IMR-90 (cell line): Measurements from ENCODE around the gene PRKCB. TPM values are rescaled to one million over a fixed set of nuclear protein-coding genes. Genes with fewer than 3 reads are reported as not detected.

ENCODE experiments used
- ATAC-seq: fragments of 200-7000 bp; cut with Tn5 transposase; 2 replicates; pipeline ENCODE4 v1.9.1; 2020; ENCODE audit warnings: low read depth, mild to moderate bottlenecking, moderate library complexity
- BruUV-seq: library from RNA; stranded (reverse); fragments of 400-500 nt; replicated peaks from 2 replicates; lab custom pipeline; 2021; lab: Mats Ljungman, UMichigan
- CTCF ChIA-PET: fragments of 300-600 bp; formaldehyde crosslinking; extraction: SDS; loops from one replicate; lab custom pipeline; 2021; ENCODE audit warnings: antibody characterized with exemption; lab: Yijun Ruan, JAX
- POLR2A ChIA-PET: fragments of 300-600 bp; sonication (Branson Sonifier 250); formaldehyde crosslinking; loops from one replicate; lab custom pipeline; 2022; ENCODE audit warnings: antibody characterized with exemption; ENCODE audit not compliant: unreplicated experiment; lab: Charles Lee
- DNase-seq: peaks from one replicate; pipeline ENCODE4 v3.0.0; 2013
- H2AFZ ChIP-seq: replicated peaks from 2 replicates; pipeline ENCODE3; 2013; ENCODE audit warnings: low read length, mild to moderate bottlenecking; ENCODE audit not compliant: poor library complexity
- H2AK5ac ChIP-seq: 2 replicates; pipeline ENCODE4 v1.6.1; 2013; ENCODE audit warnings: low read depth, low read length, inconsistent platforms
- H2AK9ac ChIP-seq: replicated peaks from 2 replicates; pipeline ENCODE3; 2013; ENCODE audit warnings: mild to moderate bottlenecking, low read depth, low read length, moderate library complexity; ENCODE audit not compliant: poor library complexity
- H2BK120ac ChIP-seq: 2 replicates; pipeline ENCODE4 v1.6.1; 2013; ENCODE audit warnings: low read depth, low read length, inconsistent platforms
- H2BK15ac ChIP-seq: 3 replicates; pipeline ENCODE4 v1.6.1; 2013; ENCODE audit warnings: low read depth, low read length, inconsistent platforms
- H2BK20ac ChIP-seq: 2 replicates; pipeline ENCODE4 v1.6.1; 2013; ENCODE audit warnings: low read depth, mild to moderate bottlenecking, inconsistent platforms, low read length, moderate library complexity
- H2BK5ac ChIP-seq: 2 replicates; pipeline ENCODE4 v1.6.1; 2013; ENCODE audit warnings: mild to moderate bottlenecking, low read depth, low read length, inconsistent platforms; ENCODE audit not compliant: poor library complexity, severe bottlenecking
- H3K14ac ChIP-seq: replicated peaks from 2 replicates; pipeline ENCODE4 v1.6.1; 2013; ENCODE audit warnings: low read depth, low read length, inconsistent platforms
- H3K18ac ChIP-seq: 2 replicates; pipeline ENCODE4 v1.6.1; 2013; ENCODE audit warnings: low read depth, low read length, control low read depth
- H3K23ac ChIP-seq: 2 replicates; pipeline ENCODE4 v1.6.1; 2013; ENCODE audit warnings: low read depth, low read length, inconsistent platforms
- H3K27ac ChIP-seq: 2 replicates; pipeline ENCODE4 v1.5.1; 2013; ENCODE audit warnings: mild to moderate bottlenecking, control low read depth, low read length; ENCODE audit not compliant: insufficient read depth
- H3K27me3 ChIP-seq: 2 replicates; pipeline ENCODE4 v1.6.1; 2013; ENCODE audit warnings: low read length; ENCODE audit not compliant: control insufficient read depth, insufficient read depth
- H3K36me3 ChIP-seq: 2 replicates; pipeline ENCODE4 v1.6.1; 2013; ENCODE audit warnings: low read length, mixed read lengths; ENCODE audit not compliant: control insufficient read depth, insufficient read depth
- H3K4ac ChIP-seq: 2 replicates; pipeline ENCODE4 v1.6.1; 2013; ENCODE audit warnings: low read depth, low read length, inconsistent platforms
- H3K4me1 ChIP-seq: 2 replicates; pipeline ENCODE4 v1.6.1; 2013; ENCODE audit warnings: low read length, mixed read lengths; ENCODE audit not compliant: control insufficient read depth, insufficient read depth
- H3K4me2 ChIP-seq: 2 replicates; pipeline ENCODE4 v1.6.1; 2013; ENCODE audit warnings: low read depth, mild to moderate bottlenecking, control low read depth, low read length, moderate library complexity
- H3K4me3 ChIP-seq: 2 replicates; pipeline ENCODE4 v1.5.1; 2013; ENCODE audit warnings: low read depth, mild to moderate bottlenecking, control low read depth, low read length, moderate library complexity; ENCODE audit not compliant: insufficient read depth
- H3K56ac ChIP-seq: 2 replicates; pipeline ENCODE4 v1.6.1; 2013; ENCODE audit warnings: low read length, inconsistent platforms; ENCODE audit not compliant: insufficient read depth; ENCODE audit errors: extremely low read depth
- H3K79me1 ChIP-seq, 2 experiments: 2 replicates each; pipeline ENCODE4 v1.6.1; 2013; ENCODE audit warnings: low read length in 2 of 2, inconsistent platforms in 1 of 2, low read depth in 1 of 2
- H3K9ac ChIP-seq: 2 replicates; pipeline ENCODE4 v1.6.1; 2013; ENCODE audit warnings: low read depth, low read length, control low read depth
- H3K9me1 ChIP-seq: 2 replicates; pipeline ENCODE4 v1.6.1; 2013; ENCODE audit warnings: low read length, inconsistent platforms; ENCODE audit not compliant: insufficient read depth
- H3K9me3 ChIP-seq: 2 replicates; pipeline ENCODE4 v1.6.1; 2013; ENCODE audit warnings: low read length; ENCODE audit not compliant: control insufficient read depth, insufficient read depth
- H4K20me1 ChIP-seq: 2 replicates; pipeline ENCODE4 v1.6.1; 2013; ENCODE audit warnings: low read length, inconsistent platforms; ENCODE audit not compliant: insufficient read depth
- H4K5ac ChIP-seq: 2 replicates; pipeline ENCODE4 v1.6.1; 2013; ENCODE audit warnings: mild to moderate bottlenecking, low read depth, low read length, control low read depth
- H4K8ac ChIP-seq, 2 experiments: 2 replicates each; pipeline ENCODE4 v1.6.1; 2013; ENCODE audit warnings: low read depth in 2 of 2, low read length in 2 of 2, control low read depth in 1 of 2, inconsistent platforms in 1 of 2
- H4K91ac ChIP-seq: 2 replicates; pipeline ENCODE4 v1.6.1; 2013; ENCODE audit warnings: low read depth, low read length, inconsistent platforms; ENCODE audit not compliant: insufficient read depth
- BHLHE40 ChIP-seq: fragments of 150-350 bp; IDR thresholded peaks from 2 replicates; pipeline ENCODE4 v1.6.1; 2016; ENCODE audit warnings: mild to moderate bottlenecking, low read depth, low read length
- CEBPB ChIP-seq: IDR thresholded peaks from 2 replicates; pipeline ENCODE4 v1.6.1; 2012; ENCODE audit warnings: low read depth, low read length, improper control_type of control experiment
- CHD1 ChIP-seq: IDR thresholded peaks from 2 replicates; pipeline ENCODE4 v1.6.1; 2012; ENCODE audit warnings: low read depth, low read length, improper control_type of control experiment
- CTCF ChIP-seq: conservative IDR thresholded peaks from 2 replicates; pipeline ENCODE4 v1.5.1; 2012; ENCODE audit warnings: mild to moderate bottlenecking, low read depth, low read length, improper control_type of control experiment
- ELK1 ChIP-seq: fragments of 150-350 bp; IDR thresholded peaks from 2 replicates; pipeline ENCODE4 v1.6.1; 2016; ENCODE audit warnings: low read depth, mild to moderate bottlenecking, low read length, moderate library complexity, borderline replicate concordance
- MAZ ChIP-seq: IDR thresholded peaks from 2 replicates; pipeline ENCODE4 v1.6.1; 2012; ENCODE audit warnings: low read depth, mild to moderate bottlenecking, low read length, improper control_type of control experiment, moderate library complexity, borderline replicate concordance
- MXI1 ChIP-seq: IDR thresholded peaks from 2 replicates; pipeline ENCODE4 v1.6.1; 2012; ENCODE audit warnings: low read depth, mild to moderate bottlenecking, low read length, moderate library complexity, borderline replicate concordance
- NFE2L2 ChIP-seq: fragments of 150-350 bp; IDR thresholded peaks from 2 replicates; pipeline ENCODE4 v1.6.1; 2016; ENCODE audit warnings: low read depth, mild to moderate bottlenecking, low read length
- POLR2A ChIP-seq: IDR thresholded peaks from 2 replicates; pipeline ENCODE4 v1.6.1; 2012; ENCODE audit warnings: mild to moderate bottlenecking, low read depth, low read length
- RAD21 ChIP-seq: IDR thresholded peaks from 2 replicates; pipeline ENCODE4 v1.6.1; 2012; ENCODE audit warnings: low read length, improper control_type of control experiment
- RCOR1 ChIP-seq: IDR thresholded peaks from 2 replicates; pipeline ENCODE4 v1.6.1; 2012; ENCODE audit warnings: mild to moderate bottlenecking, low read length, improper control_type of control experiment; ENCODE audit not compliant: insufficient replicate concordance
- RFX5 ChIP-seq: IDR thresholded peaks from 2 replicates; pipeline ENCODE4 v1.8.0; 2012; ENCODE audit warnings: low read depth, mild to moderate bottlenecking, low read length, moderate library complexity
- SMC3 ChIP-seq: fragments of 150-350 bp; IDR thresholded peaks from 2 replicates; pipeline ENCODE4 v1.6.1; 2016; ENCODE audit warnings: low read depth, mild to moderate bottlenecking, antibody characterized with exemption, low read length, moderate library complexity
- USF2 ChIP-seq: fragments of 150-350 bp; IDR thresholded peaks from 2 replicates; pipeline ENCODE4 v1.6.1; 2017; ENCODE audit warnings: mild to moderate bottlenecking, antibody characterized with exemption, low read length, low read depth
- WGBS, 2 experiments: methylation state at CpG; one replicate each; pipeline versions ENCODE4 v1.1.5 to v1.1.7; 2013; ENCODE audit warnings: missing lambda C conversion rate in 2 of 2; ENCODE audit not compliant: insufficient read length in 1 of 2; ENCODE audit errors: extremely low coverage in 2 of 2; 5-methylcytosine and 5-hydroxymethylcytosine counted together
- dilution Hi-C: fragments of 300-500 bp; cut with HindIII; formaldehyde crosslinking; loops from one replicate; pipeline ENCODE4 v1.14.3; 2018; ENCODE audit warnings: low sequenced_read_pairs; ENCODE audit not compliant: unreplicated experiment
- in situ Hi-C: fragments of 300-500 bp; cut with MboI; formaldehyde crosslinking; loops from 3 replicates; pipeline ENCODE4 v1.14.3; 2019; ENCODE audit warnings: low sequenced_read_pairs, inconsistent platforms, mixed read lengths
- intact Hi-C: fragments of 100-400 bp; cut with micrococcal nuclease; formaldehyde crosslinking; loops from 2 replicates; pipeline ENCODE4 v1.10.0; 2022
- polyA plus RNA-seq, 3 experiments: library from polyadenylated mRNA; depleted of rRNA; stranded (reverse); fragments of >200 nt; gene quantifications; 2 replicates each; pipeline ENCODE4 v1.2.3, GENCODE V29; 2012; ENCODE audit warnings: low replicate concordance in 1 of 3
- total RNA-seq: library from RNA; depleted of rRNA; stranded (reverse); fragments of >200 nt; gene quantifications from 2 replicates; pipeline ENCODE4 v1.2.3, GENCODE V29; 2012

PRKCB gene
- total and polyA plus RNA-seq, 2 of the 4 experiments (the other 2 are of a cell fraction): under 0.01 TPM; not detected in 1

- Histone ChIP-seq H2BK120ac (no peak overlapping the region), H3K14ac (no peak overlapping the region), H3K9me1 (no peaks in the 10 kb centered on the region), H2BK20ac (no peak overlapping the region), H2AFZ (no peak overlapping the region), H3K27me3 (no peaks in the 10 kb centered on the region), H3K9ac (no peak overlapping the region), H2BK5ac (no peak overlapping the region), H4K5ac (no peak overlapping the region), H3K56ac (no peak overlapping the region), H3K27ac (no peak overlapping the region), H3K4ac (no peak overlapping the region), H4K8ac (no peak overlapping the region), H3K9me3 (no peaks in the 10 kb centered on the region), H3K36me3 (no peaks in the 10 kb centered on the region), H4K91ac (no peak overlapping the region), H2AK9ac (no peak overlapping the region), H3K4me2 (no peak overlapping the region), H3K4me1 (no peaks in the 10 kb centered on the region), H2AK5ac (no peak overlapping the region), H3K23ac (no peak overlapping the region), H3K18ac (no peak overlapping the region), H3K79me1 (no peaks in the 10 kb centered on the region), H4K20me1 (no peaks in the 10 kb centered on the region), H3K4me3 (no peak overlapping the region), H2BK15ac (no peak overlapping the region)
- no TSS peak for BruUV-seq
- POLR2A ChIA-PET: no interaction called here
- dilution Hi-C loops: no loop called here
- CTCF ChIA-PET: interaction anchor here (0.6 kb wide), 1 partner anchor 10 kb away, joined by 3 read pairs; no protein-coding TSS in a partner anchor
- in situ Hi-C loops: no loop called here
- ATAC-seq (no peak), DNase-seq (no peak)
- intact Hi-C loops: no loop called here
- TF ChIP-seq MAZ (no peak), CEBPB (no peak), NFE2L2 (no peak), CHD1 (no peak), ELK1 (no peak), RAD21 (no peak), POLR2A (no peak), BHLHE40 (no peak), USF2 (no peak), CTCF (no peak), SMC3 (no peak), MXI1 (no peak), RFX5 (no peak), RCOR1 (no peak)
- no CpG with 5 or more reads among the region's 1 CpG for WGBS, 2 experiments
These were observed 108.6 kb downstream of the PRKCB start for GRCh38 chr16:23944381-23944780.
